ENCODE measurements around the gene COLEC11.
"Not testable (repeated sequence)": the region's sequence is repeated elsewhere in the genome, so short reads cannot be mapped to it uniquely, and the experiment has no call there.

The COLEC11 gene

DNA sequence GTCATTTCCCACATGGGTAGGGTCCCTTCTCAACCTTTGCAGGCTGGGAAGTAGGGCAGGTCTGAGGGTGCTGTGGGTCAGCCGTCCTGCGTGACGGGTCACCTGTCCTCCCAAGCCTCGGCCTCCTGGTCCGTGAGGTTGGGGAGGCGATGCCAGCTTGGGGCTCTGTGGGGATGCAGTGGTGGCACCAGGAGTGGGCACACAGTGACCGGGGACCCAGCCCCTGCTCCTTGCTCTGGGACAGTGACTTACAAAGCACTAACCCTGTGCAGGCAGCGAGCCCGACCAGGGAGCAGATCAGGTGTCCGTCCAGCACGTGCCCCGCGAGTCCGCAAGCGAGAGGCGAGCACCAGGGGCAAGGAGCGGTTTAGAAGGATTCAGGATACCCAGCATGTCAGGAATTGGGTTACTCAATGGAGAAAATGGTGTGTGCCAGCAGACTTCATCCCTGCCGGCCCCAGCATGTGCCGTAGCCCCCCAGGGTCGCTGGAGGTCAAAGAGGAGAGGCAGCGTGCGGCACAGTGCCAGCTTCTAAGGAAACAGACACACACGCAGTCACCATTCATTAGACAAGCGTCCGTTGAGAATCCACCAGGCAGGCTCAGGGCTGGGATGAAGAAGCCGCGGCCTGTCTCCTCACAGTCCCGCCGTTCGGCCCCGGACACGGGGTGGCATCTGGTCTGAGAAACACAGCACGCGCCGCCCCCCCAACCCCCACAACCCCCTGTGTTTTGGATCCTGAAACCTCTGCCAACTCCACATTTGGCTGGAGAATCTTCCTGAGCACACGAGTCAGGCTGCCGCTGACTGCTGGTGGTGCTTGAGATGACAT is 11.7 kb downstream of the COLEC11 start:
- Mint-ChIP-seq H3K4me3 (no peak overlapping the region), H3K9me3 (no peaks in the 10 kb centered on the region), H3K4me1 (peaks cover 9% of the 10 kb centered on the region), H3K27me3 (no peaks in the 10 kb centered on the region), H3K36me3 (ENCODE audit: low read depth) (no peaks in the 10 kb centered on the region), H3K27ac (no peak overlapping the region)
- no peak for ATAC-seq
- DNase-seq: no peak

DNA sequence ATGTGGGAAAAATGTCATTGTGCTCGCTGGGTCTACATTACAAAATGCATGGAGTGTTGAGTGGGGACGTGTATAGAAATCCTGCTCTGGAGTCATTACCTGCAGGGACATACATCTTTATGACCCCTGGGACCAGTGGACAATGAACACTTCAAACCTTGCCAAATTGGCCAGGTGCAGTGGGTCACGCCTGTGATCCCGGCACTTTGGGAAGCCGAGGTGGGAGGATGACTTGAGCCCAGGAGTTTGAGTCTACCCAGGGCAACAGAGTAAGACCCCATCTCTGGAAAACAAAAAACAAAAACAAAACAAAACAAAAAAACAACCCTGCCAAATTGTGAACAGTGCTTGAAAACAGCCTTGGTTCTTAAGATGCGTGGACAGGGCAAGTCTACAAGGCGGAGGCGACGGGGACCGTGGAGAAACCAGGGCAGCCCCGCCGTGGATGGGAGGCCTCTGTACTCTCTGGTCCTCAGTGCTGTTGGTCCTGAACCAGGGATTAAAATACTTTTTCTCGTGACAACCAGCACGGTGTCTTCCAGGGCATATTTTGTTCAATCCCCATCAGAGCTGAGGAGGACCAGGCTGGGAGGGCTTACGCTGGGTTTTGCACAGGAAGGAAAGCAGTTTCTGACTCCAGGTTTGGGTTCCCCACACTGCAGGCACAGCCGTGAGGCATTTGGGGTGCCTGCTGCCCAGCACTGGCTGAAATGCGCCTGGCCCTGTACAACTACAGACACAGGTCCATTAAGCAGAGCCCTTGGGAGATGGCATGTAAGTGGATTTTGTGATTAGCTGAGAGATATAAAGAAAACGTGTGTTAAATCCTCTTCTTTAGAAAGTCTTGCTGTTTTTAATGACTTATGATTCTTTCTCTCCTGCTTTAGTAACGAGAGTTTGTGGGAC is 13.7 kb downstream of the COLEC11 start:
- ATAC-seq: no peak
- Mint-ChIP-seq H3K27me3 (no peaks in the 10 kb centered on the region), H3K36me3 (ENCODE audit: low read depth) (peaks cover 6% of the 10 kb centered on the region), H3K4me1 (peaks cover 9% of the 10 kb centered on the region), H3K27ac (no peak overlapping the region), H3K4me3 (no peak overlapping the region), H3K9me3 (peaks cover 2% of the 10 kb centered on the region)
- DNase-seq: no peak

DNA sequence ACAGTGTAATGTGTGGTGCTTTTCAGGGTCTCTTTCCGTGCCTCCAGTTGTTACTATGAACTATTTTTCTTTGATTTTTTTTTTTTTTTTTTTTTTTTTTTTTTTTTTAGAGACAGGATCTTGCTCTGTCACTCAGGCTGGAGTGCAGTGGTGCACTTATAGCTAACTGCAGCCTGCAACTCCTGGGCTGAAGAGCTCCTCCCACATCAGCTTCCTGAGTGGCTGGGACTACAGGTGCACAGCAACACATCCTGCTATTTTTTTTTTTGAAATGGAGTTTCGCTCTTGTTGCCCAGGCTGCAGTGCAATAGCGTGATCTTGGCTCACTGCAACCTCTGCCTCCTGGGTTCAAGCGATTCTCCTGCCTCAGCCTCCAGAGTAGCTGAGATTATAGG is 14.4 kb downstream of the COLEC11 start:
- DNase-seq; H3K4me3 Mint-ChIP-seq; H3K4me1 Mint-ChIP-seq; H3K36me3 Mint-ChIP-seq (ENCODE audit: low read depth); ATAC-seq; H3K27ac Mint-ChIP-seq; H3K27me3 Mint-ChIP-seq; H3K9me3 Mint-ChIP-seq: not testable (repeated sequence)

DNA sequence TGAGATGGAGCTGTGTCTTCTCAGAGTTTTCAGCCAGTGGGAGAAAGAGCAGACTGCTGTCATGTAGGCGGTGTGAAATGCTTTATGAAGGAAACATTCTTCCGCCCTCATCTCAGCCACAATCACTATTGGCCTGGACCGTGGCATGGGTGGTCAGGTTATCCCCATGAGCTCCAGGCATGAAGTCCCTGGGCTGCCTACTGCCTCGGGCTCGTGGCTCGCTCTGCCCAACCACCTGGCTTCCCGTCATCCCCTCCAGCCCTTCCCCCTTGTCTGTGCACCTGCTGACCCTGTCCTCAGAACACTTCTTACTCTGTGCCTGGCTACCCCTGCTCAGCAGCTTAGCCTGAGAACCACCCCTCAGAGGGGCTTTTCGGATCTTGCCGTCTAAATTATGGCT is 15.5 kb downstream of the COLEC11 start:
- ATAC-seq (no peak), DNase-seq (no peak)
- H3K4me3 Mint-ChIP-seq: no peak overlapping the region
- H3K9me3 Mint-ChIP-seq: peaks cover 4% of the 10 kb centered on the region
- peaks cover 17% of the 10 kb centered on the region for H3K36me3 Mint-ChIP-seq (ENCODE audit: low read depth)
- peaks cover 5% of the 10 kb centered on the region for H3K4me1 Mint-ChIP-seq
- H3K27ac Mint-ChIP-seq: no peak overlapping the region
- H3K27me3 Mint-ChIP-seq: no peaks in the 10 kb centered on the region

DNA sequence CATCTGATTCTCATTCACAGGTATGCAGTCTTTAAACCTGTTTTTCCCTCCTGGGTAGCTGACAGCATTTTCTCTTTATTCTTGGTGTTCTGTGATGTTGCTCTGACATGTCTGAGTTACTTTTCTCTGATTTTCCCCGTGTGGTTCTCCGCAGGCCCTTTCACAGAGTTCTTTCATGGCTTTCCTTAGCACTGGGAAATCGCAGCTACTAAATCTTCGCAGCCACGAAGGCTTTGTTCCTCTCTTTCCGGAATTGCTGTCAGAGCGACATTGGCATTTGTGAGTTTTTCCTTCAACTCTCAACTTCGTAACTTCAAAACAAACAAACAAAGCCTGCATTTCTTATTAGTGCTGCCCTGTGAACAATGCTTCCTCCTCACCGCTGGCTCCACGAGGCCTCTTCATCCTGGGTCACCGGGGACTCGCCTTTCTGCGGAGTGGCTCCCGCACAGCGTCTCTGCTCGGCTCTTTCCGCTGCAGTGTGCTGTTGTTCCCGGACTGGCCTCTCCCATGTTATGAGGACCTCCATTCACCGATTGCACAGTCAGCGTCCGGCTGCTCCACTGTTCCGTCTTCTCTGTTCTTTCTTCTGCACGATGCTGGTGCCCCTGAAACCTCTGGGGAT is 16.1 kb downstream of the COLEC11 start:
- Mint-ChIP-seq H3K4me3 (no peak overlapping the region), H3K27me3 (no peaks in the 10 kb centered on the region), H3K9me3 (peaks cover 4% of the 10 kb centered on the region), H3K36me3 (ENCODE audit: low read depth) (peaks cover 18% of the 10 kb centered on the region), H3K27ac (no peak overlapping the region), H3K4me1 (no peaks in the 10 kb centered on the region)
- DNase-seq (no peak), ATAC-seq (no peak)

DNA sequence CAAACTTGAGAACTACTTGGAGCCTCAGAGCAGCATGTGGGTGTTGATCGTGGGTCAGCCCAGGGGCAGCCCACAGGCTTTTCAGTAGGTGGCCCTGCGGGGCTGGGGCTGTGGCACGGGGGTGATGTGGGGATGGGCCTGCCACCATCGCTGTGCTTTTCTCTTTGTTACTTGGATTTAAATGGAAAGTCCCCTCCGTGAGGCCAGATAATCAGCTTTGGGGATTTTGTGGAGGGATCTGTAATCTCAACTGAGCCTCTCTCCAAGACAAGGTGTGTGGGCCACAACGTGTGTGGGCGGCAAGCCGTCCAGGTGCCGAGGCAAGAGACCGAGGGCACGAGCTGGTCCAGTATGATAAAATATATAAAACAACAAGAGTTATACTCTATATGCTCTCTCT is 16.7 kb downstream of the COLEC11 start:
- Mint-ChIP-seq H3K27ac (no peak overlapping the region), H3K36me3 (ENCODE audit: low read depth) (peaks cover 18% of the 10 kb centered on the region), H3K4me3 (no peak overlapping the region), H3K9me3 (peaks cover 4% of the 10 kb centered on the region), H3K4me1 (no peaks in the 10 kb centered on the region), H3K27me3 (no peaks in the 10 kb centered on the region)
- DNase-seq (no peak), ATAC-seq (no peak)

DNA sequence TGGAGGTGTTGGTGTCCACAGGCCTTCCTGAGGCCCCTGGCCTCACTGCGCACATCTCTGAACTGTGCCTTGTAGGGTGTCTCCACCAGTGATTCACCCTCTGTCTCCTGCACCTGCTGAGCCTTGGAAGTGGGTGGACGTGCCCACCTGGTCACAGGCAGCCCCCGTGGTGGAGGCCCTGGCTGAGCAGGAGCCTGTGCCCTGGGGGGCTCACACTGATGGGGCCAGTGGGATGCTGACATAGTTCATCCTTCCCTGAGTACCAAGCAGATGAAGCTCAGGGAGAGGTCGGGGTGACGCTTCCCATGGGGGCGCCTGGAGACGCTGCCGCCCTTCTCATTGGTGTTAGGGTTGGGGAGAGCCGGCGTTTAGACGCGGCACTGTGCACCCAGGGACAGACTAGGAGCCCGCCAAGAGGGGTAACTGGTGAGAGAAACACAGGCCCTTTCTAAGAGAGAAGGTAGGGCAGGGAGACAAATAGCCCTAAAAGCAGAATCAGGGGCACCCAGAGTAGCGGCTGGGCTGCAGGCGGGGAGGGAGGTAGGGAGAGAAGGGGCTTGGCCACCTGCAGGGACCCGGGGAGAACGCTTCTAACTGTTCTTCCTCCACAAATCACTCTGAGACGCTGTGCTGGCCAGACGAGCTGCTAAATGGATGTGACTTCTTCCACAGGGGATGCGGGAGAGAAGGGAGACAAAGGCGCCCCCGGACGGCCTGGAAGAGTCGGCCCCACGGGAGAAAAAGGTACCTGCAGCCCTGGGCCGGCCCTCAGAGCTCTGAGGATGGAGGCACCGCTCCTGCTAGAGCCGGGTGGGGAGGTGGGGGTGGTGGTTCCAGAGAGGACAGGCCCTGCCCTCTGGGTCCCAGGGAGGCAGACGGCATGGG is 18.0 kb downstream of the COLEC11 start:
- no peaks in the 10 kb centered on the region for H3K27me3 Mint-ChIP-seq
- H3K4me1 Mint-ChIP-seq: no peaks in the 10 kb centered on the region
- DNase-seq (no peak), ATAC-seq (no peak)
- peaks cover 4% of the 10 kb centered on the region for H3K9me3 Mint-ChIP-seq
- H3K4me3 Mint-ChIP-seq: no peak overlapping the region
- peaks cover 24% of the 10 kb centered on the region for H3K36me3 Mint-ChIP-seq (ENCODE audit: low read depth)
- H3K27ac Mint-ChIP-seq: no peak overlapping the region

DNA sequence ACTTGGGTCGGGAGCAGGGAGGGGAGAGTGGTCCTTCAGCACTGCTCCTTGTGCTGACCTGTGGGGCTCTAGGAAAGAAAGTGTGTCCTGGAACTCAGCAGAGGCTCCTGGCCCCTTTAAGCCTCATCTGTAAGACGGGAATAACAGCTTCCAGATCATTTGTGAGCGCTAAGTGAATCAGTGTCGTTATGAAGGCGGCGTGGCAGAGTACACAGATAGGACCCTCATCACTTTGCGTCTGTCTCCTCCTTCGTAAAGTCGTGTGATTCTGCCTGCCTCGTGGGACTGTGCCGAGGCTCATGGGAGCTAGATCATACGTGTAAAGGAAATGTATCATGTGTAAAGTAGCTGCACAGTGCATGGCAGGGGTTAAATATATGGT is 18.6 kb downstream of the COLEC11 start:
- Mint-ChIP-seq H3K27me3 (no peaks in the 10 kb centered on the region), H3K36me3 (ENCODE audit: low read depth) (peaks cover 24% of the 10 kb centered on the region), H3K4me3 (no peak overlapping the region), H3K4me1 (no peaks in the 10 kb centered on the region), H3K9me3 (peaks cover 4% of the 10 kb centered on the region), H3K27ac (no peak overlapping the region)
- ATAC-seq (no peak), DNase-seq (no peak)

DNA sequence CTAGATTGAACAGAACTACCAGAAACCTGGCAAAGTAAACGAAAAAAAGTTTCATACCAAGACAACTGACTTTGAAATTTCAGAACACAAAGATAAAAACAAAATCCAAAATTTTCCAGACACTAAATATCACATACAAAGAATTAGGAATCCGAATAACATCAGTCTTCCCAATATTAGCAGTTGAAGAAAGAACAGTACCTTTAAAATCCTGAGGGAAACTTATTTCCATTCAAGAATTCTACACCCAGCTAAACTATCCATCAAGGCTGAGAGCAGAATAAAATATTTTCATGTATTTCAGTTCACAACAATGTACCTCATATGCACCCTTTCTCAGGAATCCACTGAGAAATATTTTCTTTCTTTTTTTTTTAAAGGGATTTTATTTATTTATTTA is 19.8 kb downstream of the COLEC11 start:
- not testable (repeated sequence) for H3K27me3 Mint-ChIP-seq, H3K4me1 Mint-ChIP-seq, H3K9me3 Mint-ChIP-seq, DNase-seq, H3K27ac Mint-ChIP-seq, ATAC-seq, H3K4me3 Mint-ChIP-seq
- H3K36me3 Mint-ChIP-seq (ENCODE audit: low read depth): peaks cover 24% of the 10 kb centered on the region

DNA sequence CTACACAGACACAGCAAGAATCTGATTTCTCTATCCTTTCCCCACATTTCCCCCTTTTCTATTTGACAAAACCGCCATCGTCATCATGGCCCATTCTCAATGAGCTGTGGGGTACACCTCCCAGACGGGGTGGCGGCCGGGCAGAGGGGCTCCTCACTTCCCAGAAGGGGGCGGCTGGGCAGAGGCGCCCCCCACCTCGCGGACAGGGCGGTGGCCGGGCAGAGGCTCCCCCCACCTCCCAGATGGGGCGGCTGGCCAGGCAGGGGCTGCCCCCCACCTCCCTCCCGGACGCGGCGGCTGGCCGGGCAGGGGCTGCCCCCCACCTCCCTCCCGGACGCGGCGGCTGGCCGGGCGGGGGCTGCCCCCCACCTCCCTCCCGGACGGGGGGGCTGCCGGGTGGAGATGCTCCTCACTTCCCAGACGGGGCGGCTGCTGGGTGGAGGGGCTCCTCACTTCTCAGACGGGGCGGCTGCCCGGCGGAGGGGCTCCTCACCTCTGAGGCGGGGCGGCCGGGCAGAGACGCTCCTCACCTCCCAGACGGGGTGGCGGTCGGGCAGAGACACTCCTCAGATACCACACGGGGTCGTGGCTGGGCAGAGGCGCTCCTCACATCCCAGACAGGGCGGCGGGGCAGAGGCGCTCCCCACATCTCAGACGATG is 20.8 kb downstream of the COLEC11 start:
- H3K4me1 Mint-ChIP-seq, ATAC-seq, H3K27me3 Mint-ChIP-seq, H3K4me3 Mint-ChIP-seq, H3K9me3 Mint-ChIP-seq, H3K27ac Mint-ChIP-seq, DNase-seq: not testable (repeated sequence)
- H3K36me3 Mint-ChIP-seq (ENCODE audit: low read depth): peaks cover 24% of the 10 kb centered on the region

DNA sequence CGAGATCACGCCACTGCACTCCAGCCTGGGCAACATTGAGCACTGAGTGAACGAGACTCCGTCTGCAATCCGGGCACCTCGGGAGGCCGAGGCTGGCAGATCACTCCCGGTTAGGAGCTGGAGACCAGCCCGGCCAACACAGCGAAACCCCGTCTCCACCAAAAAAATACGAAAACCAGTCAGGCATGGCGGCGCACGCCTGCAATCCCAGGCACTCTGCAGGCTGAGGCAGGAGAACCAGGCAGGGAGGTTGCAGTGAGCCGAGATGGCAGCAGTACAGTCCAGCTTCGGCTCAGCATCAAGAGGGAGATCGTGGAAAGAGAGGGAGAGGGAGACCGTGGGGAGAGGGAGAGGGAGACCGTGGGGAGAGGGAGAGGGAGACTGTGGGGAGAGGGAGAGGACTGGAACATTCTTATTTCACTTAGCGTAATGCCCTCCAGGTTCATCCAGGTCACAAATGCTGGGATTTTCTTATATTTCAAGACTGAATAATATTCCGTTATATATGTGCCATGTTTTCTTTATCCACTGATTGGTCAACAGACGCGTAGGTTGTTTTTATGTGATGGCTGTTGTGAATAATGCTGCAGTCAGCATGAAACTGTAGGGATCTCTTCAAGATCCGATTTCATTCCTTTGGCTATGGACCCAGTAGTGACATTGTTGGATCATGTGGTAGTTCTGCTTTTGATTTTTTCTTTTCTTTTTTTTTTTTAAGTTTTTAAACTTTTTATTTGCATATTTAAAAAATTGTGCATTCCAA is 21.7 kb downstream of the COLEC11 start:
- ATAC-seq, H3K27ac Mint-ChIP-seq, H3K4me3 Mint-ChIP-seq, H3K9me3 Mint-ChIP-seq, DNase-seq, H3K27me3 Mint-ChIP-seq, H3K4me1 Mint-ChIP-seq: not testable (repeated sequence)
- peaks cover 24% of the 10 kb centered on the region for H3K36me3 Mint-ChIP-seq (ENCODE audit: low read depth)

DNA sequence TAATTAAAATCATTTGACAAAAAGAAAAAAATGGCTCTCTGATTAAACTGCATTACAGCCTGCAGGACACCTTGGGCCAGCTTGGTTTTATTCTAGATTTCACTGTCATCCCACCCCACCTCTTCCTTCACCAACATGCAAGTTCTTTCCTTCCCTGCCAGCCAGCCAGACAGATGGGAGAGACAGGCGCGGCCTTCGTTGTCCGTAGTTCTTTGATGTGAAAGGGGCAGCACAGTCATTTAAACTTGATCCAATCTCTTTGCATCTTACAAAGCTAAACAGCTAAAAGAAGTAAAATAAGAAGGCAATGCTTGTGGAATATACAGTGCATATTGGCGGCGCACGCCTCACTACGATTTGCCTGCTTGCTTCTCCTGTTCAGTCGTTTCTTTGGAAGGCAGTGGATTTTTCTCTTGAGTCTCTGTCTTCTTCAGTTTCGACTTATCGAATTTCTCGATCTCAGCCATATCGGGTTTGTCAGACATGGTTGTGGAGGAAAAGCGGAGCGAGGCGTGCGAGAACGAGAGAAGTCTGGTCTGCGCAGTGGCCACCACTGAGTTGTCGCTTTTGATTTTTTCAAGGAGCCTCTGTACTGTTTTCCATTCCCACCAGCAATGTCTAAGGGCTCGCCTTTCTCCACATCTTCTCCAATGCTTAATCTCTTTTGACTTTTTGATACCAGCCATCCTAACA is 22.4 kb downstream of the COLEC11 start:
- Mint-ChIP-seq H3K36me3 (ENCODE audit: low read depth) (peaks cover 20% of the 10 kb centered on the region), H3K4me1 (no peaks in the 10 kb centered on the region), H3K4me3 (no peak overlapping the region), H3K27ac (no peak overlapping the region), H3K9me3 (peaks cover 4% of the 10 kb centered on the region), H3K27me3 (no peaks in the 10 kb centered on the region)
- DNase-seq (no peak), ATAC-seq (no peak)

DNA sequence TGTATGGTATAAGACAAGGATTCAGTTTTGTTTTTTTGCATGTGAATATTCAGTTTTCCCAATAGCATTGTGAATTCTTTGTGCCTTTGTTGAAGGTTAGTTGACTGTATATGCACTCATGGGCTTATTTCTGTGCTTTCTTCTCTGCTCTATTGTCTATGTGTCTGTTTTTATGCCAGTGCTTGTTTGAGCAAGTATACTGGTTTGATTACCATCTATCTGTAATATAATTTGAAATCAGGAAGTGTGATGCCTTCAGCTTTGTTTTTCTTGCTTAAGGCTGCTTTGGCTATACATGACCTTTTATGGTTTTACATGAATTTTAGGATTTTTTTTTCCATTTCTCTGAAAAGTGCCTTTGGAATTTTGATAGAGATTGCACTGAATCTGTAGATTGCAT is 23.5 kb downstream of the COLEC11 start:
- no peaks in the 10 kb centered on the region for H3K4me1 Mint-ChIP-seq
- no peak overlapping the region for H3K27ac Mint-ChIP-seq
- H3K9me3 Mint-ChIP-seq: peaks cover 4% of the 10 kb centered on the region
- H3K4me3 Mint-ChIP-seq: no peak overlapping the region
- peaks cover 20% of the 10 kb centered on the region for H3K36me3 Mint-ChIP-seq (ENCODE audit: low read depth)
- H3K27me3 Mint-ChIP-seq: no peaks in the 10 kb centered on the region
- DNase-seq (no peak), ATAC-seq (no peak)

Data from activated naive CD8-positive, alpha-beta T cell treated with anti-CD3 and anti-CD28 coated beads, Interleukin-2, amount 50 U/mL, for 24 hours (primary cell).